Esophagus muscularis mucosa (tissue), 4 donors: ENCODE measurements around the gene PCSK4.

ENCODE experiments used
- EP300 ChIP-seq: sonication (generic); formaldehyde crosslinking; IDR thresholded peaks from one replicate; pipeline ENCODE4 v1.6.1; 2017; ENCODE audit warnings: antibody characterized with exemption
- POLR2A ChIP-seq: fragments of 450-650 bp; IDR thresholded peaks from one replicate; pipeline ENCODE4 v1.6.1; 2017; ENCODE audit warnings: antibody characterized with exemption, moderate library complexity, mild to moderate bottlenecking, low read depth
- POLR2AphosphoS5 ChIP-seq, 2 donors: sonication (generic); formaldehyde crosslinking; IDR thresholded peaks; one replicate each; pipeline ENCODE4 v1.6.1; 2017; ENCODE audit warnings: antibody characterized with exemption in 2 of 2
- TF ChIP-seq, protein P1 (sequence below), 3 experiments: fragments of 200-600 bp in 2 of 3; fragments of 450-650 bp in 1 of 3; sonication (generic) in 2 of 3; IDR thresholded peaks; one replicate each; pipeline ENCODE4 v1.5.1; 2017 to 2019; ENCODE audit warnings: antibody characterized with exemption in 3 of 3, mild to moderate bottlenecking in 2 of 3, moderate library complexity in 1 of 3

DNA sequence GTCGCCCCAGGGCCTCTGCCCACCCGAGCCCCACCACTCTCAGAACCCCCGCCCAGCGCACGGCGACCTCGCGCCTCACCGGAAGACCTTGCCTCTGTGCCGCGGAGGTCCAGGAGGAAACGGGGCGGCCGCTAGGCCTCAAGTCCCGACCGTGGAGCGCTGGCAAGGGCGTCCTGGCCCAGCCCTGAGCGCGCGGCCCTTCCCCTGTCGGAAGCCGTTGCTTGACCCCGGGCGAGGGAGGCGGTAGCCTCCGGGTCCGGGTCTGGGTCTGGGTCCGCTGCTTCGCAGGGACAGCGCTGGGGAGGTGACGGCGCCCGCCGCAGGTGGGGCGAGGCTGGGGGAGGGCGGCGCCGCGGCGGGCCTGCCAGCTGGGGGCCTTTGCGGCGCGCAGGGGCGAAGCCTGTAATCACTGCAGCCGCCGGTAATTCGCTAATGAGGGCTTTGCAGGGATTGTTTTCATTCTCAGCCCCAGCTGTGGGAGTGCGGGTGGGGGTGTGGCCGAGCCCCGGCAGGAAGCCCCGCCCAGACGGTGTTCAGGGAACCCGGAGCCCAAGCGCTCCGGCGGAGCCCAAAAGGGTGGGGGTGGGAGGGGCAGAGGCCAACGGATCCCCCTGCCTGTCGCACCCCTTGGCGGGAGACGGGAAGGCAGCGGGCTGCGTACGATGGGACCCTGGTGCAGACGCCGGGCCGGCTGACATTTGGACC is 19.7 kb downstream of the PCSK4 start:
- TF ChIP-seq, protein P1, sequence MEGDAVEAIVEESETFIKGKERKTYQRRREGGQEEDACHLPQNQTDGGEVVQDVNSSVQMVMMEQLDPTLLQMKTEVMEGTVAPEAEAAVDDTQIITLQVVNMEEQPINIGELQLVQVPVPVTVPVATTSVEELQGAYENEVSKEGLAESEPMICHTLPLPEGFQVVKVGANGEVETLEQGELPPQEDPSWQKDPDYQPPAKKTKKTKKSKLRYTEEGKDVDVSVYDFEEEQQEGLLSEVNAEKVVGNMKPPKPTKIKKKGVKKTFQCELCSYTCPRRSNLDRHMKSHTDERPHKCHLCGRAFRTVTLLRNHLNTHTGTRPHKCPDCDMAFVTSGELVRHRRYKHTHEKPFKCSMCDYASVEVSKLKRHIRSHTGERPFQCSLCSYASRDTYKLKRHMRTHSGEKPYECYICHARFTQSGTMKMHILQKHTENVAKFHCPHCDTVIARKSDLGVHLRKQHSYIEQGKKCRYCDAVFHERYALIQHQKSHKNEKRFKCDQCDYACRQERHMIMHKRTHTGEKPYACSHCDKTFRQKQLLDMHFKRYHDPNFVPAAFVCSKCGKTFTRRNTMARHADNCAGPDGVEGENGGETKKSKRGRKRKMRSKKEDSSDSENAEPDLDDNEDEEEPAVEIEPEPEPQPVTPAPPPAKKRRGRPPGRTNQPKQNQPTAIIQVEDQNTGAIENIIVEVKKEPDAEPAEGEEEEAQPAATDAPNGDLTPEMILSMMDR (IDR thresholded peaks at IDR 0.05), result no peak
- TF ChIP-seq POLR2AphosphoS5 (IDR thresholded peaks at IDR 0.05) (no peak), POLR2A (no peak), EP300 (no peak)
